H9 (cell line): ENCODE measurements around the gene PLEK. TPM values are rescaled to one million over a fixed set of nuclear protein-coding genes. Genes with fewer than 3 reads are reported as not detected.

ENCODE experiments used
- DNase-seq: peaks from one replicate; pipeline ENCODE4 v3.0.0-alpha.2; 2017
- H2AFZ ChIP-seq: one replicate; pipeline ENCODE4 v1.6.1; 2013; ENCODE audit warnings: mild to moderate bottlenecking, low read length, control low read depth, moderate library complexity
- H2AK5ac ChIP-seq: 2 replicates; pipeline ENCODE4 v1.6.1; 2013; ENCODE audit warnings: low read length, control low read depth, mixed read lengths; ENCODE audit not compliant: insufficient read length
- H2BK120ac ChIP-seq: one replicate; pipeline ENCODE4 v1.6.1; 2013; ENCODE audit warnings: low read depth, mild to moderate bottlenecking, low read length, control low read depth, inconsistent platforms; ENCODE audit not compliant: poor library complexity, severe bottlenecking
- H2BK12ac ChIP-seq: 2 replicates; pipeline ENCODE4 v1.6.1; 2013; ENCODE audit warnings: low read length, control low read depth, mixed read lengths, low read depth; ENCODE audit not compliant: insufficient read length
- H2BK15ac ChIP-seq: 2 replicates; pipeline ENCODE4 v1.6.1; 2013; ENCODE audit warnings: low read depth, low read length, control low read depth
- H2BK20ac ChIP-seq: one replicate; pipeline ENCODE4 v1.6.1; 2013; ENCODE audit warnings: low read depth, mild to moderate bottlenecking, low read length, control low read depth, inconsistent platforms; ENCODE audit not compliant: poor library complexity, severe bottlenecking
- H2BK5ac ChIP-seq: 2 replicates; pipeline ENCODE4 v1.6.1; 2013; ENCODE audit warnings: low read length, control low read depth, mixed read lengths; ENCODE audit not compliant: insufficient read length
- H3K14ac ChIP-seq: 2 replicates; pipeline ENCODE4 v1.6.1; 2013; ENCODE audit warnings: low read length, control low read depth; ENCODE audit not compliant: insufficient read depth
- H3K18ac ChIP-seq: 2 replicates; pipeline ENCODE4 v1.6.1; 2013; ENCODE audit warnings: low read depth, mild to moderate bottlenecking, mixed read lengths, low read length, control low read depth; ENCODE audit not compliant: insufficient read length
- H3K23ac ChIP-seq: 2 replicates; pipeline ENCODE4 v1.6.1; 2013; ENCODE audit warnings: low read length, control low read depth, mixed read lengths, low read depth; ENCODE audit not compliant: insufficient read length
- H3K23me2 ChIP-seq: 2 replicates; pipeline ENCODE4 v1.6.1; 2013; ENCODE audit warnings: low read depth, mild to moderate bottlenecking, mixed read lengths, low read length, control low read depth; ENCODE audit not compliant: insufficient read length, poor library complexity, severe bottlenecking
- H3K27ac ChIP-seq: 2 replicates; pipeline ENCODE4 v1.5.1; 2013; ENCODE audit warnings: low read length, control low read depth, mixed read lengths, low read depth; ENCODE audit not compliant: insufficient read length
- H3K27me3 ChIP-seq: 2 replicates; pipeline ENCODE4 v1.6.1; 2013; ENCODE audit warnings: low read length, control low read depth, inconsistent platforms; ENCODE audit not compliant: insufficient read depth
- H3K4ac ChIP-seq: 2 replicates; pipeline ENCODE4 v1.6.1; 2013; ENCODE audit warnings: low read depth, mild to moderate bottlenecking, control low read depth, inconsistent platforms, low read length, moderate library complexity
- H3K4me1 ChIP-seq: 2 replicates; pipeline ENCODE4 v1.6.1; 2013; ENCODE audit warnings: low read length, control low read depth, inconsistent platforms; ENCODE audit not compliant: insufficient read depth
- H3K4me2 ChIP-seq: 2 replicates; pipeline ENCODE4 v1.6.1; 2013; ENCODE audit warnings: low read length, control low read depth, mixed read lengths; ENCODE audit not compliant: insufficient read length, insufficient read depth
- H3K56ac ChIP-seq: 2 replicates; pipeline ENCODE4 v1.6.1; 2013; ENCODE audit warnings: low read depth, mild to moderate bottlenecking, mixed read lengths, low read length, control low read depth; ENCODE audit not compliant: insufficient read length
- H3K79me1 ChIP-seq: 2 replicates; pipeline ENCODE4 v1.6.1; 2013; ENCODE audit warnings: low read depth, mild to moderate bottlenecking, moderate library complexity, low read length, control low read depth, inconsistent platforms; ENCODE audit not compliant: insufficient read depth, poor library complexity, severe bottlenecking
- H3K79me2 ChIP-seq: 2 replicates; pipeline ENCODE4 v1.6.1; 2013; ENCODE audit warnings: low read length, control low read depth, inconsistent platforms; ENCODE audit not compliant: insufficient read depth
- H3K9ac ChIP-seq: 2 replicates; pipeline ENCODE4 v1.6.1; 2013; ENCODE audit warnings: low read length, control low read depth, mixed read lengths; ENCODE audit not compliant: insufficient read length; ENCODE audit errors: extremely low read depth
- H3K9me3 ChIP-seq: one replicate; pipeline ENCODE4 v1.6.1; 2013; ENCODE audit warnings: low read depth, low read length, inconsistent platforms; ENCODE audit not compliant: control insufficient read depth
- H3T11ph ChIP-seq: one replicate; pipeline ENCODE4 v1.6.1; 2013; ENCODE audit warnings: mild to moderate bottlenecking, low read length, control low read depth, inconsistent platforms
- H4K20me1 ChIP-seq: one replicate; pipeline ENCODE4 v1.6.1; 2013; ENCODE audit not compliant: control insufficient read depth, insufficient read length, insufficient read depth
- H4K5ac ChIP-seq: 2 replicates; pipeline ENCODE4 v1.6.1; 2013; ENCODE audit warnings: low read depth, mild to moderate bottlenecking, mixed read lengths, low read length, control low read depth; ENCODE audit not compliant: insufficient read length
- H4K8ac ChIP-seq: replicated peaks from 2 replicates; pipeline ENCODE4 v1.6.1; 2013; ENCODE audit warnings: low read length, control low read depth, mixed read lengths, low read depth; ENCODE audit not compliant: insufficient read length
- H4K91ac ChIP-seq: 2 replicates; pipeline ENCODE4 v1.6.1; 2013; ENCODE audit warnings: low read depth, mild to moderate bottlenecking, moderate library complexity, mixed read lengths, low read length, control low read depth; ENCODE audit not compliant: insufficient read length
- H3K27ac Mint-ChIP-seq, 3 experiments: 2 replicates in 2 of 3; 3 replicates in 1 of 3; pipeline ENCODE4 v1.8.0; 2020 to 2021; ENCODE audit warnings: mixed read lengths in 3 of 3, mild to moderate bottlenecking in 1 of 3, moderate library complexity in 1 of 3
- H3K27me3 Mint-ChIP-seq: 2 replicates; pipeline ENCODE4 v1.8.0; 2021; ENCODE audit warnings: low read depth, mild to moderate bottlenecking, moderate library complexity, mixed read lengths
- H3K36me3 Mint-ChIP-seq, 3 experiments: 2 replicates in 2 of 3; 3 replicates in 1 of 3; pipeline ENCODE4 v1.8.0; 2020 to 2021; ENCODE audit warnings: low read depth in 3 of 3, mixed read lengths in 3 of 3; ENCODE audit not compliant: insufficient read depth in 1 of 3
- H3K4me1 Mint-ChIP-seq, 2 experiments: 2 replicates each; pipeline ENCODE4 v1.8.0; 2020; ENCODE audit warnings: mixed read lengths in 2 of 2
- H3K4me3 Mint-ChIP-seq, 2 experiments: 2 replicates in 1 of 2; 3 replicates in 1 of 2; pipeline ENCODE4 v1.8.0; 2020 to 2021; ENCODE audit warnings: mild to moderate bottlenecking in 2 of 2, mixed read lengths in 2 of 2, moderate library complexity in 1 of 2
- H3K9me3 Mint-ChIP-seq, 2 experiments: 2 replicates in 1 of 2; 3 replicates in 1 of 2; pipeline ENCODE4 v1.8.0; 2020; ENCODE audit warnings: mild to moderate bottlenecking in 2 of 2, mixed read lengths in 2 of 2, moderate library complexity in 1 of 2
- WGBS: extraction: QIAGEN DNeasy Blood & Tissue Kit; methylation state at CpG from one replicate; pipeline ENCODE4 v1.1.7; 2013; ENCODE audit warnings: missing lambda C conversion rate, low lambda C conversion rate, mixed read lengths; ENCODE audit not compliant: insufficient read length; ENCODE audit errors: extremely low coverage; 5-methylcytosine and 5-hydroxymethylcytosine counted together
- total RNA-seq: library from RNA; stranded (reverse); gene quantifications from 2 replicates; pipeline ENCODE4 v1.2.1, GENCODE V29; 2021
- TF ChIP-seq, protein P1 (sequence below): fragments of 200-600 bp; sonication (generic); conservative IDR thresholded peaks from 3 replicates; pipeline ENCODE4 v1.8.0; 2021; ENCODE audit warnings: antibody characterized with exemption, mild to moderate bottlenecking

PLEK gene
- total RNA-seq, 1 experiment from 2014 or later, result not detected

DNA sequence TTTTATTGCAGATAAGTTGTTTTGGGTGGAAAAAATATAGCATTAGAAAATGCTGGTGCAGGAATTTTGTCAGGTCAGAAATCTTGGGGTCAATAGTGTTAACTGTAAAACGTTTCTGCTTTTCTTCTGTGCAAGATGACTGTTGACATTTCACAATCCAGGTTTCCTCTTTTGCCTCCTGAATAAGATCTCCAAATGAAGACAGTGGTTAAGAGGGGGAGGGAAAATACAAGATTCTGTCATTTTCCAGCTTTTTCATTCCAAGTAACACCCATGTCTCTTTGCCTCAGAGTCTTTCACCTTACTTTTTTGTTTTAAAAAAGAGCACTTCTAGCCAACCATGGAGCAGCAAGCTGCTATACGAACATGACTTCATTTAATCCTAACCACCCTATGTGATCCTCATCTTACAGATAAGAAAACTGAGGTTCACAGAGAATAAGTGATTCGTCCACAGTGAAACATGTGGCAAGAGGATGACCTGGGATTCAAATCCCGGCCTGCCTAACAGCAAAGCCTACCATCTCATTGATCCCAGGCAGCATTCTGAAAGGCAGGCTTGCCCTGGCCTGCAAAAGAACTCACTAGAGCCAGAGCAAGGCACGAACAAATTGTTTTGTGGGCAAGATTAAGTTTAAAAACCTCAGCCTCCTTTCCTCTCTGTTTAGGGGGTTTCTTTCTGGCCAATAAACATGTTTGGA lies 3.0 kb downstream of the PLEK start:
- Histone ChIP-seq H2BK20ac (no peak overlapping the region), H4K20me1 (no peaks in the 10 kb centered on the region), H3K27me3 (no peaks in the 10 kb centered on the region), H3K14ac (no peak overlapping the region), H3K27ac (no peak overlapping the region), H3T11ph (no peak overlapping the region), H2BK12ac (no peak overlapping the region), H3K9me3 (no peaks in the 10 kb centered on the region), H4K91ac (no peak overlapping the region), H2BK5ac (no peak overlapping the region), H3K79me1 (no peaks in the 10 kb centered on the region), H3K79me2 (no peaks in the 10 kb centered on the region), H2BK120ac (no peak overlapping the region), H4K8ac (no peak overlapping the region), H3K23me2 (no peaks in the 10 kb centered on the region), H3K56ac (no peak overlapping the region), H3K4ac (no peak overlapping the region), H2BK15ac (no peak overlapping the region), H3K18ac (no peak overlapping the region), H3K4me2 (no peak overlapping the region), H2AK5ac (no peak overlapping the region), H2AFZ (no peak overlapping the region), H3K23ac (no peak overlapping the region), H4K5ac (no peak overlapping the region), H3K4me1 (no peaks in the 10 kb centered on the region), H3K9ac (no peak overlapping the region)
- Mint-ChIP-seq H3K9me3 (no peaks in the 10 kb centered on the region), H3K27me3 (peaks cover 3% of the 10 kb centered on the region), H3K4me1 (0 out of 4 replicates have a peak, but pooled peaks cover 0 to 3% of the 10 kb centered on the region in 2 experiments), H3K4me3 (no peak overlapping the region), H3K27ac (no peak overlapping the region), H3K36me3 (no peaks in the 10 kb centered on the region)
- no CpG with 5 or more reads among the region's 5 CpGs for WGBS
- DNase-seq, result no peak
- TF ChIP-seq, protein P1, sequence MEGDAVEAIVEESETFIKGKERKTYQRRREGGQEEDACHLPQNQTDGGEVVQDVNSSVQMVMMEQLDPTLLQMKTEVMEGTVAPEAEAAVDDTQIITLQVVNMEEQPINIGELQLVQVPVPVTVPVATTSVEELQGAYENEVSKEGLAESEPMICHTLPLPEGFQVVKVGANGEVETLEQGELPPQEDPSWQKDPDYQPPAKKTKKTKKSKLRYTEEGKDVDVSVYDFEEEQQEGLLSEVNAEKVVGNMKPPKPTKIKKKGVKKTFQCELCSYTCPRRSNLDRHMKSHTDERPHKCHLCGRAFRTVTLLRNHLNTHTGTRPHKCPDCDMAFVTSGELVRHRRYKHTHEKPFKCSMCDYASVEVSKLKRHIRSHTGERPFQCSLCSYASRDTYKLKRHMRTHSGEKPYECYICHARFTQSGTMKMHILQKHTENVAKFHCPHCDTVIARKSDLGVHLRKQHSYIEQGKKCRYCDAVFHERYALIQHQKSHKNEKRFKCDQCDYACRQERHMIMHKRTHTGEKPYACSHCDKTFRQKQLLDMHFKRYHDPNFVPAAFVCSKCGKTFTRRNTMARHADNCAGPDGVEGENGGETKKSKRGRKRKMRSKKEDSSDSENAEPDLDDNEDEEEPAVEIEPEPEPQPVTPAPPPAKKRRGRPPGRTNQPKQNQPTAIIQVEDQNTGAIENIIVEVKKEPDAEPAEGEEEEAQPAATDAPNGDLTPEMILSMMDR, result no peak
